NCI-H345 treated with DMSO at 0.1 percent for 48 hours (cell line): ENCODE measurements around the gene MRPL23.

Experiments
- DNase-seq: peaks from one replicate; lab custom pipeline; 2025; ENCODE audit not compliant: unreplicated experiment; lab: John Stamatoyannopoulos, UW

The MRPL23 gene

DNA sequence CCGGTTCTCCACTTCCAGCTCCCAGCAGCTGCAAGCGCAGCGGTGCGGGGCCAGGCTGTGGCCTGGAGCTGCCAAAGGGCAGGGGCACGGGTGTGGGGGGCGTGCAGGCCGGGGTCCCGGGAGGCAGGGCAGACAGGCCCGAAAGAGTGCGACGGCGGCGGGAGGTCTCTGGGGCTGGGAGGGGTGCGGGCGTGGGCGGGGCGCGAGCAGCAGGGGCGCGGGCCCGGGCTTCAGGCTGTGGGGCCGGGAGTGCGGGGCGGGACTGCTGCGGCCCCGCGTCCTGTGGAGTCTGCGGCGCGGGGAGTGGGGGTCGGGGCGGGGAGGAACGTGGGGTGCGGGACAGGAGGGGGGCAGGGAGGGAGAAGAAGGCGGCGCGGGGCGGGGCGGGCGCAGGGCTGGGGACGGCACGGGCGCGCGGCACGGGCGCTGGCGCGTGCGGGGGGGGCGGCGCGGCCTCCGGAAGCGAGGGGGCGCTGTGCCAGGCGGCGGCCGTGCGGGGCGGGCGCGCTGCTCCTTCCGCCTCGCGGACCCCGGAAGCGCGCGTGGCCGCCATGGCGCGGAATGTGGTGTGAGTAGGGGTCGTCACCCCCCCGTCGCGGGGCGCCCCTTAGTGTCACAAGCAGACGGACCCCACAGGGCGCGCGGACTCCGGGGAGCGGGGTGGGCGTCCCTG is at the start of gene MRPL23:
MRPL23 (plus strand) TSS at position 521 of the 673 bp plus-strand sequence; CDS start at position 552, 31 bp downstream.
- DNase-seq: no peak

DNA sequence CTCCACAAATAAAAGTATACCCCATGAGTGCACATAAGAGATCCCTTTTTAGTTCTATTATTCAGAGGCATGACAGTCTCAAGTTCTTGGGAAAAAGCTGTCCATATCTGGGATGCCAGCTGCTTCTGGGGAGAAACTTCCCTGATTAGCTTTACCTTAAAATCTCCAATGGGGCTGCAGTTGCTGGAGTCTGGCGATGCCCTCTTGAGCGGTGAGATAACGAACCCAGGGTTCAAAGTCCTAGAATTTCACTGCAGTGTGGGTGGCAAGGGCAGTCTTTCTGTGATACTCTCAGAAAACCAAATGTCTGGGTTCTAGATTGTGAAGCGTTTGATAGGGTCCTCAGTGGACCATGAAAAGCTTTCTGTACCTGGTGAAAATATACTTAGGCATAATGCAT is 48.0 kb upstream of the MRPL23 start:
- no peak for DNase-seq

- DNase-seq: no peak
Measured at GRCh38 chr11:1899686-1900085, 47.4 kb upstream of the MRPL23 start.

- no peak for DNase-seq
Measured at GRCh38 chr11:1906181-1906580, 41.0 kb upstream of the MRPL23 start.

GRCh38 chr11:1906611-1907423 is 40.3 kb upstream of the MRPL23 start:
- no peak for DNase-seq

GRCh38 chr11:1908618-1909017 is 38.5 kb upstream of the MRPL23 start:
- DNase-seq: no peak

- no peak for DNase-seq
Measured at GRCh38 chr11:1909524-1909923, 37.6 kb upstream of the MRPL23 start.

DNA sequence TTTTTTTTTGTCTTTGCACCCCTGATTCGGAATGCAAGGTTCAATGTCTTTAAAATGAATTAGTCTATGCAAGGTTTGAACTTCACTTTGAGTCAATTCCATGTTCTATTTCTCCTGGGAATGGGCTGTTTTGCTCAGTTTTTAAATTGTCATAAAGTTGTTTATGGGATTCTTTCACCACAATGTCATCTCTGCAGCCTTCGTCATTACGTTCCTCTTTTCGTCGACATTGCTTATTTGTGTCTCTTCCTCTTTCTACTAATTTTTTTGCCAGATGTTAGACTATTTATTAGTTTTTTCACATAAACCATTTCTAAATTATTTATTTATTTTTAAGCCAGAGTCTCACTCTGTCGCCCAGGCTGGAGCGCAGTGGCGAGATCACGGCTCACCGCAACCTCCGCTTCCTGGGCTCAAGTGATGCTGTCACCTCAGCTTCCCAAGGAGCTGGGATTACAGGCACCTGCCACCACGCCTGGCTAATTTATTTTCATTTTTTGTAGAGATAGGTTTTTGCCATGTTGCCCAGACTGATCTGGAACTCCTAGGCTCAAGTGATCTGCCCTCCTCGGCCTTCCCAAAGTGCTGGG is 34.7 kb upstream of the MRPL23 start:
- no peak for DNase-seq

DNA sequence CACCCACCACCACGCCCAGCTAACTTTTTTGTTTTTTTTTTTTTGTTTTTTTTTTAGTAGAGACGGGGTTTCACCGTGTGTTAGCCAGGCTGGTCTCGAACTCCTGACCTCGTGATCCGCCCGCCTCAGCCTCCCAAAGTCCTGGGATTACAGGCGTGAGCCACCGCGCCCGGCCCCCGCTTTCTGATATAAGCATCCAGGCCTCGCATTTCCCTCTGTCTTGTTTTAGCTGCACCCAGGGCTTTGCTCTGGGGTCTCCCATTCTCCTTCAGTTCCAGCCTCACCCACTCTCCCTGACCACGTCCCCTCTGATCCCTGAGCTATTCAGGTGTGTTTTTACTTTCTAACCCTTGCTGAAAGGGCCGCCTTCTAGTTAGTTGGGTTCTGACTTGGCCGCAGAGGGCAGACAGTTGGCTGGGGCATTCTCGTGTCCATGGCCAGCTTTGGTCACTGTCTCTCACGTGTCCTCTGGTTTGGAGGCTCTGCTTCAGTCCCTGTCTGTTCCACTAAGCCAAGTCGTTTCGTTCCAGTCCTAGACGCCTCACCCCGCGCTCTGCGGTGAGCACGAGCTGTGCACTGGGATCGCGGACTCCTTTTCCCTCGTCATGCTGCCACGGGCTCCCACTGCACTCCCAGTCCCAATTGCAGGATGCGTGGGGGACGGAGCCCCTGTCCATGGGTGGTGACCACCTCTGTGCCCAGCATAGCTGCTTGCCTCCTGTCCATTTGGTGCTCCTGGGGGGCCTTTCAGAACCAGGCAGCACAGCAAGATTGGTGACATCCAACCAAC is 33.7 kb upstream of the MRPL23 start:
- DNase-seq: no peak

- DNase-seq: no peak
Measured at GRCh38 chr11:1915795-1916131, 31.4 kb upstream of the MRPL23 start.

GRCh38 chr11:1916132-1916985 is 30.8 kb upstream of the MRPL23 start:
- DNase-seq: no peak

DNA sequence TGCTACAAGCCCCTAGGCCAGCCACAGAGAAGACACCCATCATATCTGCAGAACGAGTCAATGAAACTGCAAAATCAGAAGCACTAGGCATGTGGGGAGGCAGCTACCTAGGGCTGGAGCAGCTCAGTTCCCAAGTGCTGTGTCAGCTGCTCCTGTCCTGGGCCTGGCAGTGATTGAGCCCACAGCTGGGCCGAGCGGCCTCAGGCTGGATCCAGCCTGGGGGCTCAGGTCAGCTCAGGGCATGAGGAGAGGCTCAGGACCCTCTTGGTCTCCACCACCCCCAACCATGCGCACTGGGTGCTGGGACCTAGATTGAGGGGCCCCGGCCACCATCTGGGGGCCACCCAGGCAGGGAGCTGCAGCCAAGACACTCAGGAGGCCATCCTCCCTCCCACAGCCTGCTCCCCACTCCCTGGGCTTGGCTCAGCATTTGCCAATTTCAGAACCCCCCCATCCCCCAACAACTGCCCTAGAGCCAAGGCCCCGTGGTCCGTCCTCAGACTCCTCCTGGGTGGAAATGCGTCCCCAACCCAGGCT is 30.1 kb upstream of the MRPL23 start:
- DNase-seq: no peak

DNA sequence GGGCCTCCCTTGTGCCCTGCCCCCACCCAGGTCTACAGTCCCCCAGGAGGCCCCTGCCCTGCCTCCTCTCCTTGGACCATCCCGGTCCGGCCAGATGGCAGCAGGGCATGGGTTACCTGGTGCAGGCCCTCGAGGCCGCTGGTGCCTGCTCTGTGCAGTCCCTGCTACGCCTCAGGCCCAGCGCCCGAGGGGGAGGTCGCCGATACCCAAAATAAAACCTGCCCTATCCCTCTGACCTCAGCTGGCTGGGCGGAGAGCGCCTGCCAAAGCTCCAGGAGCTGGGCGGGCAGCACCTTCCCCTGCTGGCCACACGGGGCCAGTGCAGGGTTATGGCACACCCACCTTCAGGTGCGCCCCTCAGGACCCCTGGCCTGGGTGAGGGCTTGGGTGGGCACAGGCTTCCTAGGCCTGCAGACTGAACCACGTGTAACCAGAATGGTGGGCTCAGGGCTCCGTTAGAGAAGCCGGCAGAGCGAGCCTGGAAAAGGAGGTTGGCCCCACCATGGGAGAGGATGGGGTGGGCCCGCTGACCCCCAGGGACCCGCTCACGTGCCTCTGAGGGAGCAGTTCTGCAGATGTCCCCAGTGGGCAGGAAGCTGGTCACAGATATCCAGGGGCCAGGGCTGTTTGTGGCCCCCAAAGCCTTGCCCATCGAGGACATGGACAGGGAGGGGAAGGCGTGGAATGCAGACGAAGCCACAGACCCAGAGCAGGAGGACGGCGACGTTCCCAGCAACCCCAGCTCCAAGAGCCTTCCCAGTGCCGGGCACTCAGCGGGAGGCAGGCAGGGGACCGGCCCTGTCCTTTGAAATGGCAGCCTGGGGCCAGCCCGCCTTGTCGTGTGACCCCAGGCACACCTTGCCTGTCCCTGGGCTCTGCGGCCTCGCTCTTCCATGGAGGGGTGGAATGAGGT is 29.4 kb upstream of the MRPL23 start:
- no peak for DNase-seq

- DNase-seq: no peak
Measured at GRCh38 chr11:1918436-1919315, 28.5 kb upstream of the MRPL23 start.

DNA sequence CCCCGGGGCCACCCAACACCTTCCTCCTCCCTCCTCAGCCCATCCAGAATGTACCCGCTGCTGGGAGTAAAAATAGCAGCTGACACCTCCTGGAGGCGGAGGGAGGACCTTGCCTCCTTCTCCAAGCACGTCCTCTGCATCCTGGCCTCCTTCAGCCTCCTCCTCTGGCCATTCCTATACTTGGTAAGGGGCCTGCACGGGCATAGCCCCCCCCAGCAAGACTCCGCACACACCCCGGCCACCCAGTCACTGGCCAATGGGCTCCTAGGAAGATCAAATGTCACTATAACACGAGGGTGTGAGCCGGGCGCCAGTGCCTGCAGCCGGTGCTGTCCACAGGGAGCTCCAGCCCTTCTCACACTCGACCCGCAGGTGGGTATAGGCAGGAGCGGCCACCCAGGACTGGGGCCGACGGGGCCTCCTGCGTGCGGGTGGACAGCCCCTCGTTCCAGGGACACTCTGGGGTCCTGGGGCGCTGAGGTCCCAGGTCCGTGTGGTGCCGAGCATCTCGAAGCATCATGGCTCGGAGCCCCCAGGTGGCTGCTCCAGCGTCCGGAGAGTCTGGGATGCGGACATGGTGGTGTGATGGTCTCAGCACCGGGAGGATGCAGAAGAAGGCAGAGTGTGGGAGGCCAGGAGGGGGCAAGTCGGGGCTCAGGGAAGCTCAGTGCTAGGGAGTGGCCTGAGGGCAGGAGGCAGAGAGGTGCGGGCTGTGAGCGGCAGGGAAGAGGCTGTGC is 27.6 kb upstream of the MRPL23 start, which contains the start of gene TNNT3:
TNNT3 (plus strand) TSS at position 313 of the 737 bp plus-strand sequence. CDS start 3,172 bp downstream, outside the sequence.
- no peak for DNase-seq

GRCh38 chr11:1920128-1920908 is 26.8 kb upstream of the MRPL23 start:
- DNase-seq: no peak
